SK-N-MC (cell line): ENCODE results near the gene SIGLEC7.

Experiments
- DNase-seq: peaks from one replicate; pipeline ENCODE4 v3.0.0-alpha.2; 2011; ENCODE audit warnings: low read depth, low spot score
- H3K27ac ChIP-seq: fragments of 200-600 bp; sonication (generic); 2 replicates; pipeline ENCODE4 v1.5.1; 2016; ENCODE audit warnings: mixed run types
- H3K36me3 ChIP-seq: fragments of 200-600 bp; sonication (generic); 2 replicates; pipeline ENCODE4 v1.6.1; 2017; ENCODE audit warnings: antibody characterized with exemption, low read length, mixed read lengths; ENCODE audit not compliant: insufficient read depth
- H3K4me3 ChIP-seq: fragments of 200-600 bp; sonication (generic); 2 replicates; pipeline ENCODE4 v1.5.1; 2016
- H3K9ac ChIP-seq: fragments of 200-600 bp; sonication (generic); 2 replicates; pipeline ENCODE4 v1.8.0; 2017; ENCODE audit warnings: mixed run types, mixed read lengths; ENCODE audit not compliant: insufficient read length
- H3K9me3 ChIP-seq: fragments of 200-600 bp; sonication (generic); 2 replicates; pipeline ENCODE4 v1.6.1; 2017; ENCODE audit warnings: low read depth, mild to moderate bottlenecking, antibody characterized with exemption, low read length, moderate library complexity, mixed read lengths
- EZH2 ChIP-seq: fragments of 200-600 bp; sonication (generic); IDR thresholded peaks from one replicate; pipeline ENCODE4 v1.6.1; 2017; ENCODE audit warnings: antibody characterized with exemption
- FOXP2 ChIP-seq: optimal IDR thresholded peaks from 2 replicates; pipeline ENCODE3; 2011; ENCODE audit warnings: mild to moderate bottlenecking, moderate library complexity; ENCODE audit not compliant: insufficient read depth; ENCODE audit errors: extremely low read length, control extremely low read depth
- POLR2AphosphoS5 ChIP-seq: IDR thresholded peaks from 2 replicates; pipeline ENCODE4 v1.6.1; 2012; ENCODE audit warnings: mild to moderate bottlenecking, low read depth, low read length, borderline replicate concordance

The SIGLEC7 gene

GRCh38 chr19:51187395-51188226, 45.5 kb downstream of the SIGLEC7 start:
- no peak for DNase-seq
- Histone ChIP-seq H3K9me3 (no peaks in the 10 kb centered on the region), H3K36me3 (no peaks in the 10 kb centered on the region), H3K4me3 (no peak overlapping the region), H3K27ac (no peak overlapping the region), H3K9ac (no peak overlapping the region)
- TF ChIP-seq EZH2 = no peak
- no peak for TF ChIP-seq FOXP2
- TF ChIP-seq POLR2AphosphoS5 = no peak

GRCh38 chr19:51188227-51188559, 46.1 kb downstream of the SIGLEC7 start:
- no peaks in the 10 kb centered on the region for H3K9me3 ChIP-seq
- no peaks in the 10 kb centered on the region for H3K36me3 ChIP-seq
- no peak overlapping the region for H3K27ac ChIP-seq
- TF ChIP-seq FOXP2 (no peak), EZH2 (no peak), POLR2AphosphoS5 (no peak)
- no peak overlapping the region for H3K9ac ChIP-seq
- no peak for DNase-seq
- H3K4me3 ChIP-seq = no peak overlapping the region

- Histone ChIP-seq H3K36me3 (no peaks in the 10 kb centered on the region), H3K4me3 (no peak overlapping the region), H3K9me3 (no peaks in the 10 kb centered on the region), H3K9ac (no peak overlapping the region), H3K27ac (no peak overlapping the region)
- no peak for DNase-seq
- TF ChIP-seq FOXP2 (no peak), POLR2AphosphoS5 (no peak), EZH2 (no peak)
Observed at GRCh38 chr19:51192689-51193088, 50.6 kb downstream of the SIGLEC7 start.

GRCh38 chr19:51194527-51195315, 52.6 kb downstream of the SIGLEC7 start:
- no peak overlapping the region for H3K27ac ChIP-seq
- H3K4me3 ChIP-seq = no peak overlapping the region
- TF ChIP-seq POLR2AphosphoS5 (no peak), FOXP2 (no peak), EZH2 (no peak)
- H3K36me3 ChIP-seq = no peaks in the 10 kb centered on the region
- no peak overlapping the region for H3K9ac ChIP-seq
- no peaks in the 10 kb centered on the region for H3K9me3 ChIP-seq
- DNase-seq = no peak

- H3K9me3 ChIP-seq = no peaks in the 10 kb centered on the region
- DNase-seq = no peak
- H3K9ac ChIP-seq = no peak overlapping the region
- H3K4me3 ChIP-seq = no peak overlapping the region
- no peaks in the 10 kb centered on the region for H3K36me3 ChIP-seq
- no peak overlapping the region for H3K27ac ChIP-seq
- no peak for TF ChIP-seq EZH2
- TF ChIP-seq FOXP2 = no peak
- no peak for TF ChIP-seq POLR2AphosphoS5
Observed at GRCh38 chr19:51195316-51195586, 53.1 kb downstream of the SIGLEC7 start.

- DNase-seq = no peak
- Histone ChIP-seq H3K4me3 (no peak overlapping the region), H3K9ac (no peak overlapping the region), H3K36me3 (no peaks in the 10 kb centered on the region), H3K27ac (no peak overlapping the region), H3K9me3 (no peaks in the 10 kb centered on the region)
- TF ChIP-seq POLR2AphosphoS5 (no peak), FOXP2 (no peak), EZH2 (no peak)
Observed at GRCh38 chr19:51195616-51196015, 53.5 kb downstream of the SIGLEC7 start.

- Histone ChIP-seq H3K4me3 (no peak overlapping the region), H3K27ac (no peak overlapping the region), H3K9me3 (no peaks in the 10 kb centered on the region), H3K36me3 (no peaks in the 10 kb centered on the region), H3K9ac (no peak overlapping the region)
- DNase-seq = no peak
- TF ChIP-seq EZH2 (no peak), POLR2AphosphoS5 (no peak), FOXP2 (no peak)
Observed at GRCh38 chr19:51196181-51196580, 54.1 kb downstream of the SIGLEC7 start.

GRCh38 chr19:51198641-51199040, 56.5 kb downstream of the SIGLEC7 start:
- no peak for TF ChIP-seq POLR2AphosphoS5
- TF ChIP-seq FOXP2 = no peak
- no peak for TF ChIP-seq EZH2
- Histone ChIP-seq H3K27ac (no peak overlapping the region), H3K4me3 (no peak overlapping the region), H3K9me3 (no peaks in the 10 kb centered on the region), H3K9ac (no peak overlapping the region), H3K36me3 (no peaks in the 10 kb centered on the region)
- DNase-seq = no peak

GRCh38 chr19:51200071-51200666, 58.1 kb downstream of the SIGLEC7 start:
- H3K9me3 ChIP-seq = no peaks in the 10 kb centered on the region
- H3K36me3 ChIP-seq = no peaks in the 10 kb centered on the region
- H3K27ac ChIP-seq = no peak overlapping the region
- no peak overlapping the region for H3K4me3 ChIP-seq
- TF ChIP-seq EZH2 = no peak
- TF ChIP-seq POLR2AphosphoS5 = no peak
- no peak for TF ChIP-seq FOXP2
- no peak for DNase-seq
- no peak overlapping the region for H3K9ac ChIP-seq
